Body of pancreas (tissue), 4 donors: ENCODE data around the gene MRPL30.

Experiments used
- CTCF ChIP-seq, 7 experiments: fragments of 450-650 bp in 4 of 7; fragments of 200-600 bp in 3 of 7; sonication (generic) in 3 of 7; IDR thresholded peaks; one replicate each; pipeline ENCODE4 v1.5.1; 2016 to 2019; ENCODE audit warnings: antibody characterized with exemption in 7 of 7
- POLR2A ChIP-seq, 3 donors: fragments of 450-650 bp; IDR thresholded peaks; one replicate each; pipeline ENCODE4 v1.6.1; 2016; ENCODE audit warnings: antibody characterized with exemption in 3 of 3, mild to moderate bottlenecking in 2 of 3

- TF ChIP-seq CTCF (IDR thresholded peaks at IDR 0.05): no peak
- TF ChIP-seq POLR2A (IDR thresholded peaks at IDR 0.05): peak in 1 of 3 donors; percentile 85
Measured at GRCh38 chr2:99140860-99141109, 40.2 kb upstream of the MRPL30 start.
